ENCODE measurements around the gene ANKFY1. TPM values are rescaled to one million over a fixed set of nuclear protein-coding genes. Genes with fewer than 3 reads are reported as not detected.

ANKFY1 gene
- total RNA-seq, 4 donors from 2014 or later = 53.0 to 69.9 (median 54.7) TPM

- peaks cover 0 to 20% (median 3%) of the 10 kb centered on the region in 4 donors for H3K36me3 ChIP-seq
- WGBS, 2 donors (ENCODE audit: low coverage in 1 of 2) = 81 to 100% methylated on average over 1 to 11 of the region's 11 CpGs
- DNase-seq = no peak
- H3K4me1 ChIP-seq = peaks cover 0 to 5% (median 3%) of the 10 kb centered on the region in 4 donors
- no peaks in the 10 kb centered on the region for H3K27me3 ChIP-seq
- no peaks in the 10 kb centered on the region for H3K9me3 ChIP-seq
- no peak overlapping the region for H3K27ac ChIP-seq
- no peak overlapping the region for H3K4me3 ChIP-seq
- TF ChIP-seq POLR2AphosphoS5 (IDR thresholded peaks at IDR 0.05) = no peak
- in situ Hi-C loops (cut with MboI; ENCODE audit: low pct_ligation_motif_present in 1 of 4, low pct_unique_long_range_greater_than_20kb in 1 of 4, low sequenced_read_pairs in 3 of 4) = no loop called here
- intact Hi-C loops (cut with DNase I; ENCODE audit: low total_unique reads) = no loop called here
Observed at GRCh38 chr17:4241535-4241934, 22.2 kb downstream of the ANKFY1 start.

GRCh38 chr17:4236456-4236855 is 27.3 kb downstream of the ANKFY1 start:
- DNase-seq = no peak

GRCh38 chr17:4235372-4236279 is 28.2 kb downstream of the ANKFY1 start:
- Histone ChIP-seq H3K9me3 (no peaks in the 10 kb centered on the region), H3K27ac (peak overlapping the region in 3 of 4 donors; percentile 75 to 86 (median 86)), H3K4me1 (peaks cover 19 to 37% (median 27%) of the 10 kb centered on the region in 4 donors), H3K36me3 (peaks cover 0 to 13% (median 3%) of the 10 kb centered on the region in 4 donors), H3K4me3 (no peak overlapping the region), H3K27me3 (no peaks in the 10 kb centered on the region)
- WGBS, 2 donors (ENCODE audit: low coverage in 1 of 2) = 94 to 95% methylated on average over 8 of the region's 8 CpGs
- DNase-seq = no peak
- in situ Hi-C loops (cut with MboI; ENCODE audit: low pct_ligation_motif_present in 1 of 4, low pct_unique_long_range_greater_than_20kb in 1 of 4, low sequenced_read_pairs in 3 of 4) = no loop called here
- TF ChIP-seq POLR2A (IDR thresholded peaks at IDR 0.05) = no peak
- TF ChIP-seq POLR2AphosphoS5 (IDR thresholded peaks at IDR 0.05) = no peak
- TF ChIP-seq EP300 (IDR thresholded peaks at IDR 0.05; ENCODE audit: low read depth) = no peak
- no peak for TF ChIP-seq CTCF (IDR thresholded peaks at IDR 0.05)
- intact Hi-C loops (cut with DNase I; ENCODE audit: low total_unique reads) = no loop called here

More at GRCh38 chr17:4236456-4236855, 27.3 kb downstream of the ANKFY1 start:
- Histone ChIP-seq H3K9me3 (no peaks in the 10 kb centered on the region), H3K4me1 (peaks cover 11 to 28% (median 19%) of the 10 kb centered on the region in 4 donors), H3K27me3 (no peaks in the 10 kb centered on the region), H3K27ac (peak overlapping the region in 3 of 4 donors; percentile 27 to 86 (median 86)), H3K36me3 (peaks cover 0 to 13% (median 4%) of the 10 kb centered on the region in 4 donors), H3K4me3 (no peak overlapping the region)
- WGBS, 2 donors (ENCODE audit: low coverage in 1 of 2) = 56% methylated on average over 3 of the region's 3 CpGs
- intact Hi-C loops (cut with DNase I; ENCODE audit: low total_unique reads) (no loop called here), in situ Hi-C loops (cut with MboI; ENCODE audit: low pct_ligation_motif_present in 1 of 4, low pct_unique_long_range_greater_than_20kb in 1 of 4, low sequenced_read_pairs in 3 of 4) (no loop called here)
- TF ChIP-seq POLR2A (IDR thresholded peaks at IDR 0.05) (no peak), POLR2AphosphoS5 (IDR thresholded peaks at IDR 0.05) (no peak), CTCF (IDR thresholded peaks at IDR 0.05) (no peak), EP300 (IDR thresholded peaks at IDR 0.05; ENCODE audit: low read depth) (no peak)

GRCh38 chr17:4234401-4234800 is 29.4 kb downstream of the ANKFY1 start:
- H3K27ac ChIP-seq = peak overlapping the region; percentile 75 to 86 (median 83)
- in situ Hi-C loops (cut with MboI; ENCODE audit: low pct_ligation_motif_present in 1 of 4, low pct_unique_long_range_greater_than_20kb in 1 of 4, low sequenced_read_pairs in 3 of 4) = no loop called here

More at GRCh38 chr17:4234401-4234800, 29.4 kb downstream of the ANKFY1 start:
- no peaks in the 10 kb centered on the region for H3K9me3 ChIP-seq
- peaks cover 24 to 47% (median 35%) of the 10 kb centered on the region in 4 donors for H3K4me1 ChIP-seq
- no peak for TF ChIP-seq EP300 (IDR thresholded peaks at IDR 0.05; ENCODE audit: low read depth)
- TF ChIP-seq CTCF (IDR thresholded peaks at IDR 0.05) = no peak
- TF ChIP-seq POLR2A (IDR thresholded peaks at IDR 0.05) = no peak
- no peak for TF ChIP-seq POLR2AphosphoS5 (IDR thresholded peaks at IDR 0.05)
- intact Hi-C loops (cut with DNase I; ENCODE audit: low total_unique reads) = no loop called here
- DNase-seq = no peak
- no peaks in the 10 kb centered on the region for H3K27me3 ChIP-seq
- no peak overlapping the region for H3K4me3 ChIP-seq
- peaks cover 0 to 9% (median 3%) of the 10 kb centered on the region in 4 donors for H3K36me3 ChIP-seq
